HG02970 (cell line): ENCODE measurements around the gene DLGAP4.

Experiments
- ATAC-seq: cut with Tn5 transposase; IDR thresholded peaks from one replicate; pipeline ENCODE4 v1.9.1; 2021; ENCODE audit warnings: mild to moderate bottlenecking, moderate library complexity, moderate number of reproducible peaks; ENCODE audit not compliant: unreplicated experiment, low FRiP score

DLGAP4 gene

GRCh38 chr20:36573103-36573797, 267.1 kb downstream of the DLGAP4 start, which contains the start of gene TGIF2:
Gene TGIF2, plus strand, starts transcription at chr20:36573597. Its CDS starts 5,178 bp downstream, at chr20:36578775.
- ATAC-seq, result peak; percentile 70

GRCh38 chr20:36573798-36574365, 267.7 kb downstream of the DLGAP4 start:
- ATAC-seq, result no peak

GRCh38 chr20:36574366-36575135, 268.4 kb downstream of the DLGAP4 start:
- no peak for ATAC-seq

GRCh38 chr20:36576081-36576445, 269.9 kb downstream of the DLGAP4 start:
- ATAC-seq, result no peak
